ENCODE results near the gene BBIP1. TPM values are rescaled to one million over a fixed set of nuclear protein-coding genes. Genes with fewer than 3 reads are reported as not detected.
A peak's percentile ranks its signal among the peaks of the same experiment; 100 is the strongest.

BBIP1 gene
- total RNA-seq, 1 donor from 2014 or later: 25.3 TPM

DNA sequence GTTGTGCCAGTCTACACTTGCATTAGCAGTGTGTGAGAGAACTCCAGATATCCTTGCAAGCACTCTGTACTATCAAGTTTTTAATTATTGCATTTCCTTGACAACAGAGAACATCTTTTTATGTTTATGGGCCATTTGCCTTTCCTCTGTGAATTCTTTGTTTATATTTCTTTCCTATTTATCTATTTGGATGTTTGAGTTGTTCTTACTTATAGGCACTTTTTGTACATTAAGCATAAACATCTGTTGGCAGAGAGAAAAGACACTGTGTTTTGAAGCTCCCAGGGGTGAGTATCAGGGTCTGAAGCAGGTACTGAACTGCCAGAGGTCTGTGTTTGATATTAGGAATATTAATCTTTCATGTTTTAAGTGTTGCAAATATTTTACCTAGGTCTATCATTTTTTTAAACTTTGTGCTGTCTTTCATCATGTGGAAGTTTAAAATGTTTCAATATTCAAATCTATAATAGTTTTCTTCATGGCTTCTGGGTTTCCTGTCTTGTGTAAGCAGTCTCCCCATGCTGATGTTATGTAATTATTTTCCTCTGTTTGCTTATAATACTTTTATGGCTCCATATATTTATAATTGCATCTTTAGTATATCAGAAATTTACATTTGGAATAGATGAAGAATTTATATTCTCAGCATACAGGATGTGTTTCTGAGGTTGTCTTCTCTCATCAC lies 64.9 kb downstream of the BBIP1 start:
- peaks cover 23% of the 10 kb centered on the region for H3K4me1 ChIP-seq
- intact Hi-C loops (cut with DNase I): no loop called here
- H3K4me3 ChIP-seq: no peak overlapping the region
- no peak overlapping the region for H3K27ac ChIP-seq
- ATAC-seq (no peak), DNase-seq (no peak)
- no peaks in the 10 kb centered on the region for H3K27me3 ChIP-seq
- H3K36me3 ChIP-seq: no peaks in the 10 kb centered on the region
- TF ChIP-seq, protein P1, sequence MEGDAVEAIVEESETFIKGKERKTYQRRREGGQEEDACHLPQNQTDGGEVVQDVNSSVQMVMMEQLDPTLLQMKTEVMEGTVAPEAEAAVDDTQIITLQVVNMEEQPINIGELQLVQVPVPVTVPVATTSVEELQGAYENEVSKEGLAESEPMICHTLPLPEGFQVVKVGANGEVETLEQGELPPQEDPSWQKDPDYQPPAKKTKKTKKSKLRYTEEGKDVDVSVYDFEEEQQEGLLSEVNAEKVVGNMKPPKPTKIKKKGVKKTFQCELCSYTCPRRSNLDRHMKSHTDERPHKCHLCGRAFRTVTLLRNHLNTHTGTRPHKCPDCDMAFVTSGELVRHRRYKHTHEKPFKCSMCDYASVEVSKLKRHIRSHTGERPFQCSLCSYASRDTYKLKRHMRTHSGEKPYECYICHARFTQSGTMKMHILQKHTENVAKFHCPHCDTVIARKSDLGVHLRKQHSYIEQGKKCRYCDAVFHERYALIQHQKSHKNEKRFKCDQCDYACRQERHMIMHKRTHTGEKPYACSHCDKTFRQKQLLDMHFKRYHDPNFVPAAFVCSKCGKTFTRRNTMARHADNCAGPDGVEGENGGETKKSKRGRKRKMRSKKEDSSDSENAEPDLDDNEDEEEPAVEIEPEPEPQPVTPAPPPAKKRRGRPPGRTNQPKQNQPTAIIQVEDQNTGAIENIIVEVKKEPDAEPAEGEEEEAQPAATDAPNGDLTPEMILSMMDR (IDR thresholded peaks at IDR 0.05): no peak
- no peaks in the 10 kb centered on the region for H3K9me3 ChIP-seq

GRCh38 chr10:110852947-110853346 lies 66.0 kb downstream of the BBIP1 start:
- H3K36me3 ChIP-seq: no peaks in the 10 kb centered on the region
- intact Hi-C loops (cut with DNase I): no loop called here
- H3K9me3 ChIP-seq: no peaks in the 10 kb centered on the region
- no peak overlapping the region for H3K4me3 ChIP-seq
- DNase-seq (no peak), ATAC-seq (no peak)
- H3K27ac ChIP-seq: no peak overlapping the region
- peaks cover 12% of the 10 kb centered on the region for H3K4me1 ChIP-seq
- no peaks in the 10 kb centered on the region for H3K27me3 ChIP-seq
- TF ChIP-seq, protein P1 (IDR thresholded peaks at IDR 0.05): no peak

DNA sequence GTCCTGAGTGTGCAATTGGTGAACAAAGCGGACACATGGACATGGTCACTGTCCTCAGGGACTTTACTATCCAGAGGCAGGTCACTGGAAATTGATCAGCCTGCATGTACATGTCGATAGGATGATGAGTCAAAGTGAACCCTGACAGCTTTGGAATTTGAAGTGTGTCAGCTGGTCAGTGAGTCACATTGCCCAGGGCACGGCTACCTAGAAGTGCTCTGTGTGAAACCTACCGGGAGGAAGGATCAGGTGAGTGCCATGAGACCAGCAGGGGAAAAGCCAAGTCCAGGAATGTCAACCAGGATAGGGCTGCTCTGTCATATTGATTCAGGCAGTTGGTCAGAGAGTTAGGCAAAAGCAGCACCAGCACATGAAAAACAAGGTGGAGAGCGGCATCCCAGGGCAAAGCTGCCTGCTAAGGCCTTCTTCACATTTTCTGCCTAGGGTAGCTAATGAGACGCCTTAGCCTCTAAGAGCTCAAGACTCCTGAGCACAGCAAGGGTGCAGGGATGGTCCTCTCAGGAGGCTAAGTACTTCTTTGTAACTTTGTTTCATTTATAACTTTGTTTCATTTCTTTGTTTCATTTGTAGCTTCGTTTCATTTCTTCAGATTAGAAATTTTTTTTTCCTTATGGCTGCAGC lies 66.6 kb downstream of the BBIP1 start:
- Histone ChIP-seq H3K9me3 (no peaks in the 10 kb centered on the region), H3K4me1 (peaks cover 6% of the 10 kb centered on the region), H3K36me3 (no peaks in the 10 kb centered on the region), H3K4me3 (no peak overlapping the region), H3K27ac (no peak overlapping the region), H3K27me3 (no peaks in the 10 kb centered on the region)
- ATAC-seq (peak; percentile 63), DNase-seq (no peak)
- TF ChIP-seq, protein P1 (IDR thresholded peaks at IDR 0.05): no peak
- intact Hi-C loops (cut with DNase I): no loop called here

DNA sequence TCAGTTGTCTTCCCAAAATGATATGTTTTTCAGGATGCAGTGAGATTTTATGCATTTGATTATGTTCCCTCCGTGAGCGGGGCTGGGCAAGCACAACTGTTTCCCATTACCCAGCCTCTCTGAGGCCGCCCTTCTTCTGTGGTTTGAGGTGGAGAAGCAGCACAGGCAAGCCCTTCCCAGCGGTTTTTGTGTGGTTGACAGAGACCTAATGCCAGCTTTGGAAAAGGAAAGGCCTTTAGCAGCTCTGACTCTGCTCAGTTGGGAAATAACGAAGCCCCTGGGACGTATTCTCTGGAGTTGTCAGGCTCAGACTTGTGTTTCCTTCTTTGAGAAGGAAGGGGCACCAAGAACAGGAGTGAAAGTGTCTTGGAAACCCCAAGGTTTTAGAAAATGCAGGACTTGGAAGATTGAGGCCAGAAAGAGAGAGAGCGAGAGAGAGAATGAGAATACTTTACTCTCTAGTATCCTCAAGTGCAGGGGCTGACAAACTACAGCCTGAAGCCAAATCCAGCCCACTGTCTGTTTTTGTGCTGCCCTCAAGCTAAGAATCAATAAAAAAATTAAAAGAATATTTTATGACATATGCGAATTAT lies 67.9 kb downstream of the BBIP1 start:
- ATAC-seq: peak; percentile 19

GRCh38 chr10:110850099-110850498 lies 68.9 kb downstream of the BBIP1 start:
- Histone ChIP-seq H3K36me3 (no peaks in the 10 kb centered on the region), H3K4me3 (no peak overlapping the region), H3K4me1 (peaks cover 3% of the 10 kb centered on the region), H3K9me3 (no peaks in the 10 kb centered on the region), H3K27ac (no peak overlapping the region), H3K27me3 (no peaks in the 10 kb centered on the region)
- intact Hi-C loops (cut with DNase I): no loop called here
- peak; percentile 26 for ATAC-seq
- no peak for DNase-seq
- TF ChIP-seq, protein P1 (IDR thresholded peaks at IDR 0.05): no peak

More for the DNA sequence above, 67.9 kb downstream of the BBIP1 start:
- no peak overlapping the region for H3K4me3 ChIP-seq
- H3K4me1 ChIP-seq: peaks cover 3% of the 10 kb centered on the region
- no peak overlapping the region for H3K27ac ChIP-seq
- DNase-seq: no peak
- no peaks in the 10 kb centered on the region for H3K27me3 ChIP-seq
- TF ChIP-seq, protein P1 (IDR thresholded peaks at IDR 0.05): no peak
- no peaks in the 10 kb centered on the region for H3K36me3 ChIP-seq
- no peaks in the 10 kb centered on the region for H3K9me3 ChIP-seq
- intact Hi-C loops (cut with DNase I): no loop called here

Other genes starting within 250 kb of the BBIP1 start
- gene PDCD4, start 47.3 kb downstream of the BBIP1 start, total RNA-seq: 48.6 TPM
- gene SHOC2, start 424 bp upstream of the BBIP1 start, total RNA-seq: 58.4 TPM
- gene ADRA2A, start 157.8 kb upstream of the BBIP1 start, total RNA-seq: 4.9 TPM